Neuronal stem cell (in vitro differentiated cells): ENCODE measurements around the gene WNT7A.

Experiments
- DNase-seq: peaks from one replicate; pipeline ENCODE4 v3.0.0-alpha.2; 2013; ENCODE audit warnings: low spot score
- H2AFZ ChIP-seq: one replicate; pipeline ENCODE4 v1.6.1; 2013; ENCODE audit warnings: mild to moderate bottlenecking, low read length, inconsistent platforms
- H2AK5ac ChIP-seq: 2 replicates; pipeline ENCODE4 v1.6.1; 2013; ENCODE audit warnings: low read depth, mild to moderate bottlenecking, inconsistent platforms, low read length, moderate library complexity, mixed read lengths
- H2BK120ac ChIP-seq: 2 replicates; pipeline ENCODE4 v1.6.1; 2013; ENCODE audit warnings: low read depth, mild to moderate bottlenecking, inconsistent platforms, low read length, moderate library complexity, mixed read lengths
- H2BK12ac ChIP-seq: one replicate; pipeline ENCODE4 v1.6.1; 2013; ENCODE audit warnings: low read length, inconsistent platforms
- H2BK15ac ChIP-seq: 2 replicates; pipeline ENCODE4 v1.6.1; 2013; ENCODE audit warnings: mild to moderate bottlenecking, low read length, inconsistent platforms, mixed read lengths
- H2BK5ac ChIP-seq: one replicate; pipeline ENCODE4 v1.6.1; 2013; ENCODE audit warnings: inconsistent platforms, mild to moderate bottlenecking, low read length, moderate library complexity
- H3K14ac ChIP-seq: one replicate; pipeline ENCODE4 v1.6.1; 2013; ENCODE audit warnings: low read length, inconsistent platforms
- H3K18ac ChIP-seq: 2 replicates; pipeline ENCODE4 v1.6.1; 2013; ENCODE audit warnings: low read length, inconsistent platforms
- H3K23ac ChIP-seq: 2 replicates; pipeline ENCODE4 v1.6.1; 2013; ENCODE audit warnings: low read depth, mild to moderate bottlenecking, mixed read lengths, low read length, inconsistent platforms; ENCODE audit not compliant: poor library complexity
- H3K27ac ChIP-seq: replicated peaks from 3 replicates; pipeline ENCODE4 v1.5.1; 2013; ENCODE audit warnings: low read length, inconsistent platforms
- H3K27me3 ChIP-seq, 3 experiments: 2 replicates each; pipeline ENCODE4 v1.6.1; 2013; ENCODE audit warnings: low read length in 3 of 3, mild to moderate bottlenecking in 2 of 3, inconsistent platforms in 1 of 3, low read depth in 1 of 3, mixed read lengths in 1 of 3, moderate library complexity in 1 of 3; ENCODE audit not compliant: control insufficient read depth in 3 of 3, insufficient read depth in 3 of 3
- H3K36me3 ChIP-seq, 2 donors: replicated peaks in 1 of 2; 2 replicates each; pipeline ENCODE4 v1.6.1; 2013; ENCODE audit warnings: low read length in 2 of 2; ENCODE audit not compliant: control insufficient read depth in 2 of 2, insufficient read depth in 2 of 2
- H3K4ac ChIP-seq: 2 replicates; pipeline ENCODE4 v1.6.1; 2013; ENCODE audit warnings: inconsistent platforms, mild to moderate bottlenecking, low read length, moderate library complexity
- H3K4me1 ChIP-seq, 2 donors: 1 replicate in 1 of 2; 2 replicates in 1 of 2; pipeline ENCODE4 v1.6.1; 2013; ENCODE audit warnings: low read length in 2 of 2, low read depth in 1 of 2; ENCODE audit not compliant: control insufficient read depth in 2 of 2, insufficient read depth in 1 of 2
- H3K4me2 ChIP-seq: one replicate; pipeline ENCODE4 v1.6.1; 2013; ENCODE audit warnings: mild to moderate bottlenecking, low read length, inconsistent platforms; ENCODE audit not compliant: insufficient read depth, poor library complexity, severe bottlenecking
- H3K4me3 ChIP-seq, 2 donors: 2 replicates each; pipeline ENCODE4 v1.5.1; 2013; ENCODE audit warnings: low read length in 2 of 2, mild to moderate bottlenecking in 2 of 2, inconsistent platforms in 1 of 2, moderate library complexity in 1 of 2
- H3K79me1 ChIP-seq: one replicate; pipeline ENCODE4 v1.6.1; 2013; ENCODE audit warnings: low read depth, mild to moderate bottlenecking, inconsistent platforms, low read length, moderate library complexity
- H3K9ac ChIP-seq: one replicate; pipeline ENCODE4 v1.6.1; 2013; ENCODE audit warnings: mild to moderate bottlenecking, low read depth, low read length, inconsistent platforms; ENCODE audit not compliant: poor library complexity
- H3K9me3 ChIP-seq, 2 donors: replicated peaks in 1 of 2; 2 replicates each; pipeline versions ENCODE3 to v1.6.1; 2013; ENCODE audit warnings: low read length in 2 of 2, mild to moderate bottlenecking in 2 of 2, inconsistent platforms in 1 of 2, low read depth in 1 of 2, mixed read lengths in 1 of 2, moderate library complexity in 1 of 2; ENCODE audit not compliant: control insufficient read depth in 2 of 2, insufficient read depth in 1 of 2
- H4K8ac ChIP-seq: one replicate; pipeline ENCODE4 v1.6.1; 2013; ENCODE audit warnings: low read depth, mild to moderate bottlenecking, inconsistent platforms, low read length, moderate library complexity
- H4K91ac ChIP-seq: one replicate; pipeline ENCODE4 v1.6.1; 2013; ENCODE audit warnings: low read length, low read depth, mild to moderate bottlenecking, inconsistent platforms; ENCODE audit not compliant: poor library complexity
- WGBS, 2 donors: extraction: QIAGEN DNeasy Blood & Tissue Kit; methylation state at CpG; one replicate each; pipeline ENCODE4 v1.1.7; 2013; ENCODE audit warnings: missing lambda C conversion rate in 2 of 2, mixed read lengths in 1 of 2; ENCODE audit not compliant: insufficient read length in 2 of 2, insufficient replicate concordance in 1 of 2; ENCODE audit errors: extremely low coverage in 2 of 2; 5-methylcytosine and 5-hydroxymethylcytosine counted together

The WNT7A gene

DNA sequence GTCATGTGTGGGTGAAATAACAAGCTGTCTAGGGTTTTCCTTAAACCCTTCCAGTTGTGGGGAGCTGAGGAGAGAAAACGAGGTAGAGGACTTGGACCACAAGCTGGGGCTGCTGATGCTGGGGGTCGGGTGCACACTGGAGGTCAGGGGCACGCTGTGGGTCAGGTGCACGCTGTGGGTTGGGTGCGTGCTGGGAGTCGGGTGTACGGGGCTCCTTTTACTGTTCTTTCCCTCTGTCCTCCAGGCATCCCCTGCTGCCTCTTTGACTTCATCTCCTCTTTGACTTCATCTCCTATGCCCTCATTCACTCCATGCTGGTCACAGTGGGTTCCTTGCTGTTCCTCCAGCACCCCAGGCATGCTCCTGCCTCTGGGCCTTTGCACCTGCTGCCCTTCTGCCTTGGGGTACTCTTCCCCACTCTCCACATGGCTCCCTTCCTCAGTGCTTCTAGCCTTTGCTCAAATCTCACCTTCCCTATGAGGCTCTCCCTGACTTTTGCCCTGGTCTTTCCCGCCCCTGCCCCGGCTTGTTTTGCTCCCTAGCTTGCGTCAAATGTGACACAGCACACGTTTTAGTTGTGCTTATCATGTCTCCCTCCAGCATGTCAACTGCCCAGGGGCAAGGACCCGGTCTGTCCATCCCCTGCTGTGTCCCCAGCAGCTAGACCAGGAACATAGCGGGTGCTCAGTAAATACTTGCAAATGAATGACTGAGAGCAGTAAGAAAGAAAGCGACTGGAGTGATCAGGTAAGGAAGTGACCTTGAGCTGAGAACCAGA, 45.4 kb downstream of the WNT7A start:
- no peak overlapping the region for H3K4me2 ChIP-seq
- H3K18ac ChIP-seq = no peak overlapping the region
- no peak overlapping the region for H3K23ac ChIP-seq

GRCh38 chr3:13833506-13834257, 46.2 kb downstream of the WNT7A start:
- Histone ChIP-seq H2AFZ (no peak overlapping the region), H3K4me2 (no peak overlapping the region), H3K9me3 (peaks cover 0 to 2% of the 10 kb centered on the region in 2 donors), H2BK120ac (no peak overlapping the region), H3K79me1 (no peaks in the 10 kb centered on the region), H2AK5ac (peak overlapping the region; percentile 21), H3K4me3 (no peak overlapping the region), H3K4ac (no peak overlapping the region), H3K27me3 (peaks cover 0 to 4% (median 0%) of the 10 kb centered on the region in 3 experiments), H3K36me3 (no peaks in the 10 kb centered on the region), H3K23ac (peak overlapping the region; percentile 30), H2BK12ac (no peak overlapping the region), H3K14ac (peak overlapping the region; percentile 39), H3K18ac (no peak overlapping the region), H3K27ac (no peak overlapping the region), H2BK15ac (no peak overlapping the region), H2BK5ac (no peak overlapping the region), H4K91ac (no peak overlapping the region), H3K4me1 (peaks cover 0 to 1% of the 10 kb centered on the region in 2 donors), H3K9ac (no peak overlapping the region), H4K8ac (no peak overlapping the region)
- DNase-seq = no peak
- no CpG with 5 or more reads among the region's 9 CpGs for WGBS, 2 donors

More for the DNA sequence above, 45.4 kb downstream of the WNT7A start:
- Histone ChIP-seq H3K4me1 (peaks cover 0 to 1% of the 10 kb centered on the region in 2 donors), H3K27ac (no peak overlapping the region), H2AFZ (no peak overlapping the region), H3K36me3 (no peaks in the 10 kb centered on the region), H3K9me3 (peaks cover 0 to 2% of the 10 kb centered on the region in 2 donors), H2BK120ac (no peak overlapping the region), H2AK5ac (peak overlapping the region; percentile 37), H3K4me3 (no peak overlapping the region), H2BK12ac (no peak overlapping the region), H3K14ac (no peak overlapping the region), H2BK15ac (peak overlapping the region; percentile 13), H3K27me3 (peaks cover 0 to 4% (median 0%) of the 10 kb centered on the region in 3 experiments), H4K91ac (no peak overlapping the region), H3K79me1 (no peaks in the 10 kb centered on the region), H4K8ac (no peak overlapping the region), H2BK5ac (no peak overlapping the region), H3K4ac (no peak overlapping the region), H3K9ac (no peak overlapping the region)
- WGBS, 2 donors = no CpG with 5 or more reads among the region's 14 CpGs
- DNase-seq = no peak

DNA sequence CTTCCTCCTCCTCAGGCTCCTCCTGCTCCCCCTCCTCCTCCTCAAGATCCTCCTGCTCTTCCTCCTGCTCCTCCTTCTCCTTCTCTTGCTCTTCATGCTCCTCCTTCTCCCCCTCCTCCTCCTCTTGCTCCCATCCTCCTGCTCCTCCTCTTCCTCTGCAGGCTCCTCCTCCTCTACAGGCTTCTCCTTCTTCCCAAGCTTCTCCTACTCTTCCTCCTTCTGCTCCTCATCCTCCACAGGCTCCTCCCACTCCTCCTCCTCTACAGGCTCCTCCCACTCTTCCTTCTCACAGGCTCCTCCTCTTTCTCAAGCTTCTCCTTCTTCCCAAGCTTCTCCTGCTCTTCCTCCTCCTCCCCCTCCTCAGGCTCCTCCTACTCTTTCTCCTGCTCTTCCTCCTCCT, 47.7 kb downstream of the WNT7A start:
- no peak overlapping the region for H2BK120ac ChIP-seq
- H3K9me3 ChIP-seq = peaks cover 0 to 2% of the 10 kb centered on the region in 2 donors
- no peak overlapping the region for H4K8ac ChIP-seq
- no peak overlapping the region for H3K4me2 ChIP-seq
- no peak overlapping the region for H3K9ac ChIP-seq
- H3K36me3 ChIP-seq = no peaks in the 10 kb centered on the region
- peaks cover 0 to 4% (median 0%) of the 10 kb centered on the region in 3 experiments for H3K27me3 ChIP-seq
- H4K91ac ChIP-seq = no peak overlapping the region
- no peak overlapping the region for H3K27ac ChIP-seq
- H2BK5ac ChIP-seq = no peak overlapping the region
- H2AFZ ChIP-seq = no peak overlapping the region
- H2AK5ac ChIP-seq = peak overlapping the region; percentile 17
- H3K4ac ChIP-seq = no peak overlapping the region
- peaks cover 0 to 1% of the 10 kb centered on the region in 2 donors for H3K4me1 ChIP-seq
- DNase-seq = no peak
- H2BK15ac ChIP-seq = no peak overlapping the region
- H3K4me3 ChIP-seq = no peak overlapping the region
- no peak overlapping the region for H3K18ac ChIP-seq
- no peak overlapping the region for H3K14ac ChIP-seq
- no peak overlapping the region for H2BK12ac ChIP-seq
- H3K23ac ChIP-seq = no peak overlapping the region
- H3K79me1 ChIP-seq = no peaks in the 10 kb centered on the region

GRCh38 chr3:13831386-13831996, 48.4 kb downstream of the WNT7A start:
- H2BK15ac ChIP-seq = peak overlapping the region; percentile 44
- no peak for DNase-seq
- H3K9ac ChIP-seq = no peak overlapping the region
- no peak overlapping the region for H2BK5ac ChIP-seq
- H3K14ac ChIP-seq = no peak overlapping the region
- peak overlapping the region; percentile 69 for H3K4ac ChIP-seq
- peaks cover 0 to 4% (median 0%) of the 10 kb centered on the region in 3 experiments for H3K27me3 ChIP-seq
- no peak overlapping the region for H4K8ac ChIP-seq
- peak overlapping the region; percentile 17 for H2AK5ac ChIP-seq
- no peak overlapping the region for H3K4me2 ChIP-seq
- peaks cover 0 to 1% of the 10 kb centered on the region in 2 donors for H3K4me1 ChIP-seq
- H3K4me3 ChIP-seq = no peak overlapping the region
- H3K79me1 ChIP-seq = no peaks in the 10 kb centered on the region
- peaks cover 0 to 2% of the 10 kb centered on the region in 2 donors for H3K9me3 ChIP-seq
- H3K36me3 ChIP-seq = no peaks in the 10 kb centered on the region
- H3K27ac ChIP-seq = no peak overlapping the region
- H4K91ac ChIP-seq = no peak overlapping the region
- no CpG with 5 or more reads among the region's 8 CpGs for WGBS, 2 donors
- peak overlapping the region; percentile 33 for H2BK120ac ChIP-seq
- H2BK12ac ChIP-seq = peak overlapping the region; percentile 69
- H3K18ac ChIP-seq = peak overlapping the region; percentile 67
- H3K23ac ChIP-seq = peak overlapping the region; percentile 59
- no peak overlapping the region for H2AFZ ChIP-seq
